ENCODE results near the gene VPS13D.

GRCh38 chr1:12514590-12514989 is 284.8 kb downstream of the VPS13D start:
- TF ChIP-seq, protein P1, sequence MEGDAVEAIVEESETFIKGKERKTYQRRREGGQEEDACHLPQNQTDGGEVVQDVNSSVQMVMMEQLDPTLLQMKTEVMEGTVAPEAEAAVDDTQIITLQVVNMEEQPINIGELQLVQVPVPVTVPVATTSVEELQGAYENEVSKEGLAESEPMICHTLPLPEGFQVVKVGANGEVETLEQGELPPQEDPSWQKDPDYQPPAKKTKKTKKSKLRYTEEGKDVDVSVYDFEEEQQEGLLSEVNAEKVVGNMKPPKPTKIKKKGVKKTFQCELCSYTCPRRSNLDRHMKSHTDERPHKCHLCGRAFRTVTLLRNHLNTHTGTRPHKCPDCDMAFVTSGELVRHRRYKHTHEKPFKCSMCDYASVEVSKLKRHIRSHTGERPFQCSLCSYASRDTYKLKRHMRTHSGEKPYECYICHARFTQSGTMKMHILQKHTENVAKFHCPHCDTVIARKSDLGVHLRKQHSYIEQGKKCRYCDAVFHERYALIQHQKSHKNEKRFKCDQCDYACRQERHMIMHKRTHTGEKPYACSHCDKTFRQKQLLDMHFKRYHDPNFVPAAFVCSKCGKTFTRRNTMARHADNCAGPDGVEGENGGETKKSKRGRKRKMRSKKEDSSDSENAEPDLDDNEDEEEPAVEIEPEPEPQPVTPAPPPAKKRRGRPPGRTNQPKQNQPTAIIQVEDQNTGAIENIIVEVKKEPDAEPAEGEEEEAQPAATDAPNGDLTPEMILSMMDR (IDR thresholded peaks at IDR 0.05): no peak
- no peak for TF ChIP-seq POLR2A (IDR thresholded peaks at IDR 0.05)

Data from uterus (tissue), 2 donors.